ENCODE data around the gene POU2F2.

DNA sequence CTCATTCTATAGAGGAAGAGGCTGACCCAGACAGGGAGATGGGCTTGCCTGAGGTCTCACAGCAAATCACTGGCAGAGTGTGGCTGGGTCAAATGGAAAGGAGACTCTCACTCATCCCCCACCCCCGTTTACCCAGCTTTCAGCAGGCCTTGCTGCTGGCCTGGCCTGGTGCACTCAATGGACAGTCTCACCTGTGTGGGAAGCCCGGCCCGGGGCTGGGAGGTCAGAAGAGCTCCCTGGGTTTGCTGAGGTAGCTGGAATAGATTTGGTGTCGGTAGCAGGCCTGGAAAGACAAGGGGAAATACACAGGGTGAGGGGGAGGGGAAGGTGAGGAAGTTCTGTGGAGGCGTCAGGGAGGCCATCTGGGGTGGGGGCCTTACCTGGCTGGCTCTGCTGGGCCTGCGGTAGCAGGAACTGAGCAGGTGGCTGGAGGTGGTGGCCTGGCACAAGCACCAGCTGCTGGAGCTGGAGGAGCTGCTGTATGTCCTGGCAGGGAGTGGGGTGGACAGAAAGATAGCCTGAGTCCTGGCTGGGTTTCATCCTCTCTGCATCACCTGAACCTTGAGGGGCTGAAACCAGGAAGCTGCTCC, 32.8 kb downstream of the POU2F2 start:
- TF ChIP-seq EZH2 (IDR thresholded peaks at IDR 0.05; ENCODE audit: insufficient read depth, poor library complexity, severe bottlenecking) (no peak), EZH2phosphoT487 (IDR thresholded peaks at IDR 0.05; ENCODE audit: insufficient read depth, low read depth) (no peak)
